HepG2 (cell line): ENCODE results near the gene SIGLEC9. TPM values are rescaled to one million over a fixed set of nuclear protein-coding genes. Genes with fewer than 3 reads are reported as not detected.

ENCODE experiments used
- ATAC-seq: fragments of 200-7000 bp; cut with Tn5 transposase; 3 replicates; pipeline ENCODE4 v1.9.1; 2020; ENCODE audit warnings: mild to moderate bottlenecking, moderate library complexity
- BruUV-seq: library from RNA; stranded (reverse); fragments of 400-500 nt; replicated peaks from 2 replicates; lab custom pipeline; 2021; lab: Mats Ljungman, UMichigan
- CTCF ChIA-PET: fragments of 300-600 bp; formaldehyde crosslinking; extraction: SDS; loops from one replicate; lab custom pipeline; 2021; ENCODE audit warnings: low total read pairs, inconsistent platforms, low intra/inter-chr PET ratio; lab: Yijun Ruan, JAX
- POLR2A ChIA-PET: fragments of 350-600 bp; sonication (Branson Sonifier 250); formaldehyde crosslinking; loops from one replicate; lab custom pipeline; 2020; ENCODE audit warnings: antibody characterized with exemption, inconsistent platforms; lab: Yijun Ruan, JAX
- DNase-seq: peaks from one replicate; pipeline ENCODE4 v3.0.0-alpha.2; 2015; ENCODE audit warnings: low spot score
- FAIRE-seq: peaks from 3 replicates; lab custom pipeline; 2011; peaks lifted over from hg19 to GRCh38; lab: Jason Lieb, UNC
- H2AFZ ChIP-seq: one replicate; pipeline ENCODE4 v1.6.1; 2011; ENCODE audit warnings: low read length, inconsistent platforms
- H3K27ac ChIP-seq: fragments of 300-600 bp; 3 replicates; pipeline ENCODE4 v1.8.0; 2011; ENCODE audit warnings: mixed run types, mild to moderate bottlenecking, mixed read lengths, low read length, inconsistent platforms; ENCODE audit not compliant: insufficient read depth; ENCODE audit errors: extremely low read length
- H3K27me3 ChIP-seq, 2 experiments: fragments of 200-600 bp in 1 of 2; 2 replicates in 1 of 2; 3 replicates in 1 of 2; pipeline versions ENCODE4 v1.6.0 to v1.8.0; 2011; ENCODE audit warnings: low read length in 2 of 2, mild to moderate bottlenecking in 2 of 2, moderate library complexity in 2 of 2, inconsistent platforms in 1 of 2; ENCODE audit not compliant: insufficient read depth in 2 of 2, control insufficient read depth in 1 of 2
- H3K36me3 ChIP-seq, 2 experiments: fragments of 200-600 bp in 1 of 2; replicated peaks in 1 of 2; 2 replicates in 1 of 2; 3 replicates in 1 of 2; pipeline versions ENCODE4 v1.5.1 to v1.8.0; 2011; ENCODE audit warnings: low read length in 2 of 2, inconsistent platforms in 1 of 2; ENCODE audit not compliant: insufficient read depth in 2 of 2, control insufficient read depth in 1 of 2
- H3K4me1 ChIP-seq: 2 replicates; pipeline ENCODE4 v1.5.1; 2012; ENCODE audit warnings: low read length, inconsistent platforms; ENCODE audit not compliant: insufficient read depth
- H3K4me2 ChIP-seq: 2 replicates; pipeline ENCODE4 v1.6.0; 2011; ENCODE audit warnings: low read depth, low read length, inconsistent platforms
- H3K4me3 ChIP-seq, 3 experiments: fragments of 200-600 bp in 1 of 3; sonication (generic), shearing (Covaris generic) in 1 of 3; replicated peaks in 1 of 3; 2 replicates each; pipeline ENCODE4 v1.5.1; 2011 to 2016; ENCODE audit warnings: low read length in 3 of 3, inconsistent platforms in 2 of 3, low read depth in 2 of 3, mild to moderate bottlenecking in 2 of 3, control low read depth in 1 of 3, mixed read lengths in 1 of 3; ENCODE audit not compliant: insufficient read depth in 1 of 3
- H3K79me2 ChIP-seq: one replicate; pipeline ENCODE4 v1.6.1; 2011; ENCODE audit warnings: low read length, inconsistent platforms; ENCODE audit not compliant: insufficient read depth
- H3K9ac ChIP-seq: 2 replicates; pipeline ENCODE4 v1.6.0; 2011; ENCODE audit warnings: mild to moderate bottlenecking, low read depth, low read length, inconsistent platforms; ENCODE audit not compliant: insufficient read depth
- H3K9me3 ChIP-seq: 2 replicates; pipeline ENCODE4 v1.5.1; 2012; ENCODE audit warnings: mild to moderate bottlenecking, low read length
- H4K20me1 ChIP-seq: 2 replicates; pipeline ENCODE4 v1.6.0; 2011; ENCODE audit warnings: inconsistent platforms, mild to moderate bottlenecking, low read length, moderate library complexity; ENCODE audit not compliant: insufficient read depth
- KLF9 ChIP-seq: IDR thresholded peaks from 2 replicates; pipeline ENCODE4 v1.6.1; 2016; ENCODE audit warnings: low read depth
- NFYC ChIP-seq: IDR thresholded peaks from 2 replicates; pipeline ENCODE4 v1.6.1; 2016; ENCODE audit warnings: missing genetic modification reagents, missing compliant biosample characterization
- PPARG ChIP-seq: conservative IDR thresholded peaks from 2 replicates; pipeline ENCODE4 v1.6.1; 2016; ENCODE audit warnings: missing biosample characterization, missing genetic modification reagents
- RNF219 ChIP-seq: sonication (generic); formaldehyde crosslinking; IDR thresholded peaks from 2 replicates; pipeline ENCODE4 v1.5.0; 2020; ENCODE audit warnings: mild to moderate bottlenecking, missing genetic modification reagents
- RORA ChIP-seq: sonication (generic); formaldehyde crosslinking; IDR thresholded peaks from 2 replicates; pipeline ENCODE4 v1.5.0; 2020; ENCODE audit warnings: mild to moderate bottlenecking, missing genetic modification reagents, moderate library complexity
- SOX13 ChIP-seq, 3 experiments: fragments of 450-650 bp in 1 of 3; sonication (generic) in 1 of 3; formaldehyde crosslinking in 1 of 3; IDR thresholded peaks in 2 of 3; conservative IDR thresholded peaks in 1 of 3; 2 replicates each; pipeline versions ENCODE4 v1.5.0 to v1.6.1; 2016 to 2020; ENCODE audit warnings: antibody characterized with exemption in 1 of 3, mild to moderate bottlenecking in 1 of 3, missing compliant biosample characterization in 1 of 3, missing genetic modification reagents in 1 of 3, moderate library complexity in 1 of 3
- ZBTB7B ChIP-seq: sonication (generic); formaldehyde crosslinking; IDR thresholded peaks from 2 replicates; pipeline ENCODE4 v1.4.0; 2020; ENCODE audit warnings: missing genetic modification reagents
- ZNF614 ChIP-seq: IDR thresholded peaks from 2 replicates; pipeline ENCODE4 v1.6.1; 2018; ENCODE audit warnings: missing biosample characterization, missing genetic modification reagents, inconsistent platforms, borderline replicate concordance
- ZNF7 ChIP-seq: IDR thresholded peaks from 2 replicates; pipeline ENCODE4 v1.6.1; 2016; ENCODE audit warnings: missing biosample characterization, missing genetic modification reagents
- ZSCAN9 ChIP-seq: IDR thresholded peaks from 2 replicates; pipeline ENCODE4 v1.6.1; 2016; ENCODE audit warnings: borderline replicate concordance
- WGBS: methylation state at CpG from one replicate; pipeline ENCODE4 v1.1.6; 2017; ENCODE audit warnings: low lambda C conversion rate; 5-methylcytosine and 5-hydroxymethylcytosine counted together
- in situ Hi-C: cut with HindIII; loops from 2 replicates; pipeline ENCODE4 v1.10.0; 2017; ENCODE audit warnings: low pct_unique_long_range_greater_than_20kb; ENCODE audit not compliant: extremely low pct_ligation_motif_present
- intact Hi-C: fragments of 100-400 bp; cut with micrococcal nuclease; formaldehyde crosslinking; loops from one replicate; pipeline ENCODE4 v1.10.0; 2022; ENCODE audit not compliant: unreplicated experiment
- polyA plus RNA-seq, 8 experiments: library from polyadenylated mRNA; depleted of rRNA in 3 of 8; stranded (reverse) in 7 of 8; unstranded in 1 of 8; fragments of >200 nt; fragmentation: Illumina TruSeq in 4 of 8; extraction: Trizol in 4 of 8; gene quantifications; 2 replicates each; pipeline versions ENCODE4 v1.2.1 to v1.2.3, GENCODE V29; 2011 to 2016; ENCODE audit warnings: low read depth in 4 of 8, missing spikeins in 1 of 8, mixed read lengths in 1 of 8; ENCODE audit not compliant: insufficient read depth in 1 of 8
- total RNA-seq, 5 experiments: library from RNA; depleted of rRNA; stranded (reverse); fragments of >200 nt; fragmentation: Illumina TruSeq; extraction: Trizol; gene quantifications; 2 replicates each; pipeline ENCODE4 v1.2.3, GENCODE V29; 2016; ENCODE audit warnings: low read depth in 1 of 5

SIGLEC9 gene
- total and polyA plus RNA-seq, 2 of the 13 experiments (the other 11 are each of a cell fraction or from before 2014, with no cell fraction given), result not detected

- Histone ChIP-seq H3K27ac (no peak overlapping the region), H3K4me2 (no peak overlapping the region), H2AFZ (no peak overlapping the region), H3K9me3 (no peaks in the 10 kb centered on the region), H3K36me3 (no peaks in the 10 kb centered on the region), H3K27me3 (peaks cover 4 to 47% of the 10 kb centered on the region in 2 experiments; a peak in 4 of 5 replicates), H3K79me2 (no peaks in the 10 kb centered on the region), H3K4me3 (no peak overlapping the region), H3K9ac (no peak overlapping the region), H4K20me1 (no peaks in the 10 kb centered on the region), H3K4me1 (no peaks in the 10 kb centered on the region)
- intact Hi-C loops, result no loop called here
- ATAC-seq, result no peak
- POLR2A ChIA-PET, result no interaction called here
- no TSS peak for BruUV-seq
- DNase-seq, result no peak
- in situ Hi-C loops, result no loop called here
- WGBS, result 22% methylated on average over 6 of the region's 6 CpGs
- TF ChIP-seq NFYC, result no peak
- no peak for TF ChIP-seq KLF9
- TF ChIP-seq SOX13 (IDR thresholded peaks at IDR 0.05), result no peak
- TF ChIP-seq SOX13 (CRISPR knock-in tag; conservative IDR thresholded peaks at IDR 0.05 in 1 of 2, IDR thresholded peaks at IDR 0.05 in 1 of 2), result no peak
- TF ChIP-seq ZSCAN9 (CRISPR knock-in tag), result no peak
- TF ChIP-seq ZNF7, result no peak
- TF ChIP-seq ZNF614 (CRISPR knock-in tag), result no peak
- no peak for TF ChIP-seq ZBTB7B (CRISPR knock-in tag)
- no peak for TF ChIP-seq PPARG
- TF ChIP-seq RNF219 (CRISPR knock-in tag), result no peak
- no peak for TF ChIP-seq RORA (CRISPR knock-in tag)
- CTCF ChIA-PET, result no interaction called here
- FAIRE-seq, result no peak
These were observed 1.3 kb upstream of the SIGLEC9 start for GRCh38 chr19:51123381-51123800.
